GM06990 (cell line): ENCODE results near the gene SIAH2.

Experiments
- DNase-seq: peaks from one replicate; pipeline ENCODE4 v3.0.0-alpha.2; 2011; ENCODE audit not compliant: insufficient read length; ENCODE audit errors: extremely low read depth
- H3K27me3 ChIP-seq: replicated peaks from 2 replicates; pipeline ENCODE4 v1.6.0; 2011; ENCODE audit warnings: low read length; ENCODE audit not compliant: control insufficient read depth, insufficient read depth
- H3K36me3 ChIP-seq: 2 replicates; pipeline ENCODE4 v1.5.1; 2011; ENCODE audit warnings: low read length; ENCODE audit not compliant: control insufficient read depth, insufficient read depth
- H3K4me3 ChIP-seq: replicated peaks from 2 replicates; pipeline ENCODE4 v1.5.1; 2011; ENCODE audit warnings: low read depth, mild to moderate bottlenecking, control low read depth, low read length
- TF ChIP-seq, protein P1 (sequence below): IDR thresholded peaks from 2 replicates; pipeline ENCODE4 v1.5.1; 2011; ENCODE audit warnings: low read length, control low read depth, mild to moderate bottlenecking, inconsistent platforms; ENCODE audit not compliant: insufficient read depth, poor library complexity, severe bottlenecking

Gene SIAH2

DNA sequence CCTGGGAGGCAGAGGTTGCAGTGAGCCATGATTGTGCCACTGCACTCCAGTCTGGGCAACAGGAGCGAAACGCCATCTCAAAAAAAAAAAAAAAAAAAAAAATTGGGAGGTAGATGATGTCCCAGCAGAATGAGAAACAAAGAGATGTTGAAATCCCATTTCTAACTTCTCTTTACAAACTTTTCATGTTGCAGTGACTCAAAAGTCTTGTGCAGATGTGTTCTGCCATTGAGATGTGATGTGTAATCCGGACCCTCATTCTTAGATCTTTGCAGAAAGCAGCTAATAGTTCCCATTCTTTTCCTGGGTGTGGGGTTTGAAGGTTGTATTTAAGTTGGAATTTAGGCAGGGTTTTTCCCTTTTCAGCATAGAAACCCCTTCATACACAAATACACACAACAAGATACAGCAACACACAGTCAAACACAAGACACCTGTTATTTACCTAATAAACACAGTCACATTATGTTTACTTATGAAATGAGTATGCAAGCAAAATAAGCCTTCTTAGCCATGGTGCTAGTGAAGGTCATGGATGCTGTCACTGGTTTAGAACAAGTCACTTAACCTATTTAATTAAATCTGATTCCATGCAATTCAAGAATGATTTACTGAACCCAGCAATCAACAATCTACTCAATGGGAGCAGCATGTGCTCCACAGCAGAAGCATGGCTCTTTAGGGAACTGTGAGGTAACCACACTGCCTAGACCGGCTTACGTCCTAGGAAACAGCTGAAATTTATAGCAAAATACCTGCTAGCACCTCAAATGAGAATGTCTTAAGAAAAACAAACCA lies 14.9 kb downstream of the SIAH2 start:
- Histone ChIP-seq H3K4me3 (no peak overlapping the region), H3K36me3 (peaks cover 5% of the 10 kb centered on the region), H3K27me3 (no peaks in the 10 kb centered on the region)
- DNase-seq, result no peak
- TF ChIP-seq, protein P1, sequence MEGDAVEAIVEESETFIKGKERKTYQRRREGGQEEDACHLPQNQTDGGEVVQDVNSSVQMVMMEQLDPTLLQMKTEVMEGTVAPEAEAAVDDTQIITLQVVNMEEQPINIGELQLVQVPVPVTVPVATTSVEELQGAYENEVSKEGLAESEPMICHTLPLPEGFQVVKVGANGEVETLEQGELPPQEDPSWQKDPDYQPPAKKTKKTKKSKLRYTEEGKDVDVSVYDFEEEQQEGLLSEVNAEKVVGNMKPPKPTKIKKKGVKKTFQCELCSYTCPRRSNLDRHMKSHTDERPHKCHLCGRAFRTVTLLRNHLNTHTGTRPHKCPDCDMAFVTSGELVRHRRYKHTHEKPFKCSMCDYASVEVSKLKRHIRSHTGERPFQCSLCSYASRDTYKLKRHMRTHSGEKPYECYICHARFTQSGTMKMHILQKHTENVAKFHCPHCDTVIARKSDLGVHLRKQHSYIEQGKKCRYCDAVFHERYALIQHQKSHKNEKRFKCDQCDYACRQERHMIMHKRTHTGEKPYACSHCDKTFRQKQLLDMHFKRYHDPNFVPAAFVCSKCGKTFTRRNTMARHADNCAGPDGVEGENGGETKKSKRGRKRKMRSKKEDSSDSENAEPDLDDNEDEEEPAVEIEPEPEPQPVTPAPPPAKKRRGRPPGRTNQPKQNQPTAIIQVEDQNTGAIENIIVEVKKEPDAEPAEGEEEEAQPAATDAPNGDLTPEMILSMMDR, result no peak

DNA sequence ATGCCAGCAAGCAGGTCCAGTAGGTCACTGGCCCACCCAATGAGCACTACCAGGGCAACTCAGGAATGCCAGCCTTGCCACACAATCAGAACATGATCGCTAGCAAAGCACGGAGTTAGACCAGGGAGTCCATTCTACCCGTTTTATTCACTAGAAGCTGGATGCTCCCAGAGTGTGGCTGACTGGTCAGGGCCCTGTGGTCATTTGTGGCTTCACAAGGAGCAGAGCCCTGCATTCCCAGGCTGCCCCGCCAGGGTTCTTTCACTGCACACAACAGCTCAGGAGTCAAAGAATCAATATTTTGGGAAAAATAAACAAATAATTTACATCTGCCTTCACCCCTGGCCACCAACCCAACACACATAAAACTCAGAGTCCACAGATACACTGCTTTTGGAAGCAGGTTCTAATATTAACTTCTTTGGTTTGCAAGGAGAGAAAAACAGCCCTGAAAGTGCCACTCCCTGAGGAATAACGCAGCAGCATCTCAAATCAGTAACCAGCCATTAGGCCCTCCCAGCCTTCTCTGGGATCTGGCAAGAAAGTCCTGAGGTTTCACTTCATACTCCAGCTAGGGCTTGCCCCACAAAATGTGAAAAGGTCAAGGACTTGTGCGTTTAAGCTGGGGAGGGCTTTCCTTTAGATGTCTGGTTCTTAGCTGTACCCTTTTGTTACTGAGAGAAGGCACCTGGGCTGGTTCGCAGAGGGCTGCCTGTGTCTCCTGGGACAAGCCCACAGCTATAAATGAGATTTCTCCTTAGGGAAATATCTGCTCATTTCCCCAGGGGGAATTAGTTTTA lies 16.0 kb downstream of the SIAH2 start:
- Histone ChIP-seq H3K4me3 (no peak overlapping the region), H3K36me3 (peaks cover 4% of the 10 kb centered on the region), H3K27me3 (no peaks in the 10 kb centered on the region)
- TF ChIP-seq, protein P1, result no peak
- DNase-seq, result no peak

DNA sequence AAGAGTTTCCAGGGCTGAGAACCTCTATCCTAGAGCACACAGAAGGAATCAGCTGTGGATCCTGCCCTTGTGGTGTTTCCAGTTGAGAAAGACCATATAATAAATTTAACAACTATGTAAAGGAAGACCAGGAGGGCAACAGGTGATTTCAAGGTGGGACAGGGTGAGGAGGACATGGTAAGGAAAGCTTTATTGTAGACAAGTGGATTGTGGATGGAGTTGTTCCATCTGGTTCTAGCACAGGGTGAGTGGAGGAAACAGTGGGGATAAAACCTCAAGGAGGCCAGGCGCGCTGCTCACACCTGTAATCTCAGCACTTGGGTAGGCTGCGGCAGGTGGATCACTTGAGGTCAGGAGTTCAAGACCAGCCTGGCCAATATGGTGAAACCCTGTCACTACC lies 17.1 kb downstream of the SIAH2 start:
- H3K36me3 ChIP-seq, result peaks cover 5% of the 10 kb centered on the region
- no peak overlapping the region for H3K4me3 ChIP-seq
- TF ChIP-seq, protein P1, result no peak
- DNase-seq, result no peak
- no peaks in the 10 kb centered on the region for H3K27me3 ChIP-seq

DNA sequence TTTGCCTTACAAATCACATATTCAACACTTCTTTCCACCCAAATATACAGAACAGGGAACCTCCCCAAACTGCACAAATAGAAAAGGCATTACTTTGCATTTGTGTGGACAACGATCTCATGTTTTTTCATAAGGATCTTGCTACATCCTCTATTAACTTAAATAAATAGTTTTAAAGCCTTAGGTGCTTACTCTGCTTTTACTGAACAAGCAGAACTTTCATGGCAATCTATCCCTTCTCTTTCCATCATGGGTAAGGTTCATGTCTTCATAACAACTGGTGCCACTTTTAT lies 18.1 kb downstream of the SIAH2 start:
- DNase-seq, result no peak
- Histone ChIP-seq H3K27me3 (no peaks in the 10 kb centered on the region), H3K4me3 (no peak overlapping the region), H3K36me3 (peaks cover 4% of the 10 kb centered on the region)
- TF ChIP-seq, protein P1, result no peak

DNA sequence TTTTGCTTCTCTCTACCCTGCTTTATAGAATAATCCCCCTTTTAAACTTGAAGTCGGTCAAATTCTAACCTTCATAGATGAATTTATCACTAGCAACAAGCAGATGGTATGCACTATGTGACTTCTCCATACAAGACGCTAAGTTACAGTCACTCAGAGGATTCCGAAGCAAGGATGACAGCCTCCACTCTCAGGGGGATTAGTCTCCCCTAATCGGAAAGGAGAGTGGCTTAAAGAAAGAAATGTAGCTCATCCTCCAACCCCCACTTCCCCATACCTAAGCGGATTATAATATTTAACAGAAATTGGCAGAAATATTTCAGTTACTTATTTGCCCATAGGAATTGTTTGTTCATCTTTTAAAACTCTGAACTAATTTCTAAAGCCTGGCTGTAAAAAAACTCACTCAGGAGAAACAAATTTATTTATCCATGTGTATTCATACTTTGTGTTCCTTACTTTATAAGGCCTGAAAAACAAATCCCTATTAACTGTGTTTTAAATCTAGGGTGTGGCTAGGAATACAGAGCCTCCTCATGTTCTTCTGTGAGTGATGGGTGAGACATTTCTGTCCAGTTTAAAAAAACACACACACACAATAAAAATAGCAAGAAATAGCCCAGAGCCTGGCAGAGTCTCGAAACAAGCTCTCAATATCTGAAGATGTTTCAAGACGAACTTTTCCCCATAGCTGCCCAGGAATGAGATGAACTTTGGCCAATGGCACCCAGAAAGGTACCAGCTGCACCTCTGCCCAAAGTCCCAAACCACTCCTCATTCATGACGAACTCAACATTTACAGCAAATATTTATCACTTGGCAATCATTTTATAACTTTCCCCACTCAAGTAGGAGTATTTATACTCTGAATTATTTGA lies 18.7 kb downstream of the SIAH2 start:
- TF ChIP-seq, protein P1, result no peak
- H3K36me3 ChIP-seq, result peaks cover 4% of the 10 kb centered on the region
- no peaks in the 10 kb centered on the region for H3K27me3 ChIP-seq
- no peak overlapping the region for H3K4me3 ChIP-seq
- no peak for DNase-seq
